Ovary (tissue), 9 donors: ENCODE measurements around the gene EPB41L1. TPM values are rescaled to one million over a fixed set of nuclear protein-coding genes. Genes with fewer than 3 reads are reported as not detected.

Experiments
- DNase-seq, 5 donors: peaks; one replicate each; pipeline ENCODE4 v3.0.0-alpha.2; 2019 to 2020
- H3K27ac ChIP-seq, 2 donors: fragments of 200-600 bp; one replicate each; pipeline versions ENCODE4 v1.5.1 to v1.8.0; 2019 to 2022
- H3K27me3 ChIP-seq: fragments of 200-600 bp; one replicate; pipeline ENCODE4 v1.8.0; 2022
- H3K36me3 ChIP-seq: fragments of 200-600 bp; sonication (generic); one replicate; pipeline ENCODE4 v1.5.1; 2019
- H3K4me1 ChIP-seq: one replicate; pipeline ENCODE4 v1.8.1; 2013; ENCODE audit warnings: mild to moderate bottlenecking, moderate library complexity; ENCODE audit not compliant: insufficient read depth
- H3K4me3 ChIP-seq: fragments of 200-600 bp; sonication (generic); one replicate; pipeline ENCODE4 v1.5.1; 2017
- H3K9me3 ChIP-seq, 2 donors: fragments of 200-600 bp in 1 of 2; sonication (generic) in 1 of 2; one replicate each; pipeline versions ENCODE4 v1.5.1 to v1.8.1; 2013 to 2019; ENCODE audit warnings: mild to moderate bottlenecking in 1 of 2, moderate library complexity in 1 of 2
- CTCF ChIP-seq, 3 donors: fragments of 450-650 bp in 2 of 3; fragments of 200-600 bp in 1 of 3; IDR thresholded peaks; one replicate each; pipeline versions ENCODE4 v1.5.1 to v1.8.0; 2016 to 2022; ENCODE audit warnings: antibody characterized with exemption in 3 of 3, mild to moderate bottlenecking in 1 of 3
- EP300 ChIP-seq: sonication (generic); formaldehyde crosslinking; IDR thresholded peaks from one replicate; pipeline ENCODE4 v1.6.1; 2017; ENCODE audit warnings: antibody characterized with exemption
- POLR2A ChIP-seq: fragments of 450-650 bp; IDR thresholded peaks from one replicate; pipeline ENCODE4 v1.6.1; 2017; ENCODE audit warnings: antibody characterized with exemption, mild to moderate bottlenecking, moderate library complexity
- WGBS, 3 donors: extraction: QIAGEN DNeasy Blood & Tissue Kit in 1 of 3; methylation state at CpG; one replicate each; pipeline versions ENCODE4 v1.1.5 to v1.1.7; 2013 to 2017; 5-methylcytosine and 5-hydroxymethylcytosine counted together
- intact Hi-C, 4 donors: fragments of 100-400 bp; cut with DNase I; formaldehyde crosslinking; loops; one replicate each; pipeline versions ENCODE4 v1.11.0 to v1.15.1; 2022 to 2023
- polyA plus RNA-seq, 2 donors: library from polyadenylated mRNA; stranded (reverse); fragments of 200-250 nt in 1 of 2; fragments of 350-450 nt in 1 of 2; fragmentation: Illumina TruSeq in 1 of 2; extraction: RNeasy Lipid Tissue Mini Kit (QIAGEN cat#74804) in 1 of 2; gene quantifications; one replicate each; pipeline ENCODE4 v1.2.3, GENCODE V29; 2013 to 2014
- total RNA-seq, 7 donors: library from RNA; depleted of rRNA in 2 of 7; stranded (reverse); fragments of >200 nt in 2 of 7; fragmentation: NEBNext Ultra II Directional in 3 of 7; extraction: Animal tissue kit (Norgen Biotek cat#: 25700) in 3 of 7; gene quantifications; one replicate each; pipeline versions ENCODE4 v1.1.0 to v1.2.4, GENCODE V29; 2016 to 2023
- donor health status: DM: no; HTN: no; CAD: no; lungs with moderate emphysema.
- donor health status: DM: no; HTN: no; CAD: no.
- donor health status: Bipolar disorder and iron deficiency.
- donor health status: DM: yes; HTN: yes; CAD: no.
- donor health status: DM: no; HTN: no; CAD: no.
- donor health status: DM: yes; HTN: yes; CAD: no.

The EPB41L1 gene
- total and polyA plus RNA-seq, 9 donors, result 23.4 to 207 (median 63.2) TPM

- 87 to 89% (median 88%) methylated on average over 21 of the region's 21 CpGs for WGBS, 3 donors
- TF ChIP-seq POLR2A (no peak), CTCF (IDR thresholded peaks at IDR 0.05) (no peak), EP300 (no peak)
- Histone ChIP-seq H3K4me1 (no peaks in the 10 kb centered on the region), H3K9me3 (no peaks in the 10 kb centered on the region), H3K4me3 (no peak overlapping the region), H3K27ac (no peak overlapping the region), H3K27me3 (no peaks in the 10 kb centered on the region), H3K36me3 (no peaks in the 10 kb centered on the region)
- intact Hi-C loops, result no loop called here
- DNase-seq, result no peak
Measured at GRCh38 chr20:36271639-36272546, 117.4 kb downstream of the EPB41L1 start.

- DNase-seq, result no peak
- Histone ChIP-seq H3K27me3 (no peaks in the 10 kb centered on the region), H3K4me1 (no peaks in the 10 kb centered on the region), H3K4me3 (no peak overlapping the region), H3K9me3 (no peaks in the 10 kb centered on the region), H3K27ac (no peak overlapping the region), H3K36me3 (no peaks in the 10 kb centered on the region)
- TF ChIP-seq EP300, result no peak
- 81 to 82% (median 81%) methylated on average over 12 of the region's 12 CpGs for WGBS, 3 donors
- intact Hi-C loops, result no loop called here
Measured at GRCh38 chr20:36272547-36273220, 118.1 kb downstream of the EPB41L1 start.

GRCh38 chr20:36273414-36274180 lies 119.1 kb downstream of the EPB41L1 start:
- H3K4me3 ChIP-seq, result no peak overlapping the region
- no peak for TF ChIP-seq CTCF (IDR thresholded peaks at IDR 0.05)
- H3K4me1 ChIP-seq, result no peaks in the 10 kb centered on the region
- H3K9me3 ChIP-seq, result no peaks in the 10 kb centered on the region
- H3K27ac ChIP-seq, result no peak overlapping the region
- no peak for DNase-seq
- WGBS, 3 donors, result 45 to 58% (median 47%) methylated on average over 12 of the region's 12 CpGs
- H3K36me3 ChIP-seq, result no peaks in the 10 kb centered on the region
- intact Hi-C loops, result no loop called here
- H3K27me3 ChIP-seq, result no peaks in the 10 kb centered on the region

GRCh38 chr20:36274181-36274841 lies 119.8 kb downstream of the EPB41L1 start:
- Histone ChIP-seq H3K9me3 (no peaks in the 10 kb centered on the region), H3K27ac (no peak overlapping the region), H3K4me1 (no peaks in the 10 kb centered on the region), H3K27me3 (no peaks in the 10 kb centered on the region), H3K4me3 (no peak overlapping the region), H3K36me3 (no peaks in the 10 kb centered on the region)
- no peak for TF ChIP-seq CTCF (IDR thresholded peaks at IDR 0.05)
- TF ChIP-seq EP300, result no peak
- no peak for DNase-seq
- 9 to 14% (median 10%) methylated on average over 20 of the region's 20 CpGs for WGBS, 3 donors
- intact Hi-C loops, result no loop called here
